CD4-positive, alpha-beta memory T cell (primary cell): ENCODE results near the gene GPN2. TPM values are rescaled to one million over a fixed set of nuclear protein-coding genes. Genes with fewer than 3 reads are reported as not detected.

ENCODE experiments used
- CTCF ChIA-PET: fragments of 350-600 bp; sonication (Branson Sonifier 250); formaldehyde crosslinking; loops from one replicate; lab custom pipeline; 2021; ENCODE audit warnings: inconsistent platforms; ENCODE audit not compliant: partially characterized antibody; lab: Charles Lee
- POLR2A ChIA-PET: fragments of 350-600 bp; sonication (Branson Sonifier 250); formaldehyde crosslinking; loops from one replicate; lab custom pipeline; 2021; ENCODE audit not compliant: partially characterized antibody; lab: Charles Lee
- DNase-seq, 5 donors: peaks; one replicate each; pipeline versions ENCODE4 v3.0.0 to v3.0.0-alpha.2; 2020 to 2022; ENCODE audit warnings: mixed read lengths in 1 of 5
- H3K27ac ChIP-seq: one replicate; pipeline ENCODE4 v1.7.0; 2013; ENCODE audit warnings: low read depth, low read length
- H3K27me3 ChIP-seq: 2 replicates; pipeline ENCODE4 v1.7.0; 2013; ENCODE audit warnings: mild to moderate bottlenecking, low read length, moderate library complexity; ENCODE audit not compliant: insufficient read depth
- H3K36me3 ChIP-seq: 2 replicates; pipeline ENCODE4 v1.7.0; 2013; ENCODE audit warnings: mild to moderate bottlenecking, low read length, moderate library complexity; ENCODE audit not compliant: insufficient read depth
- H3K4me1 ChIP-seq: 2 replicates; pipeline ENCODE4 v1.7.0; 2013; ENCODE audit warnings: mild to moderate bottlenecking, low read length, moderate library complexity; ENCODE audit not compliant: insufficient read depth
- H3K4me3 ChIP-seq, 2 donors: one replicate each; pipeline ENCODE4 v1.7.0; 2013; ENCODE audit warnings: low read length in 2 of 2, mild to moderate bottlenecking in 1 of 2
- H3K9me3 ChIP-seq, 2 donors: one replicate each; pipeline ENCODE4 v1.7.0; 2013; ENCODE audit warnings: low read length in 2 of 2, control low read depth in 1 of 2; ENCODE audit not compliant: control insufficient read depth in 1 of 2
- H3K27ac Mint-ChIP-seq, 7 donors: one replicate each; pipeline ENCODE4 v1.8.0; 2020 to 2021; ENCODE audit warnings: mixed read lengths in 7 of 7, mild to moderate bottlenecking in 6 of 7, inconsistent platforms in 3 of 7, moderate library complexity in 3 of 7
- H3K27me3 Mint-ChIP-seq, 2 donors: one replicate each; pipeline ENCODE4 v1.8.0; 2020 to 2021; ENCODE audit warnings: mixed read lengths in 2 of 2
- H3K36me3 Mint-ChIP-seq, 2 donors: one replicate each; pipeline ENCODE4 v1.8.0; 2020 to 2021; ENCODE audit warnings: mixed read lengths in 2 of 2, inconsistent platforms in 1 of 2, mild to moderate bottlenecking in 1 of 2
- H3K4me1 Mint-ChIP-seq, 4 donors: one replicate each; pipeline ENCODE4 v1.8.0; 2020 to 2021; ENCODE audit warnings: mixed read lengths in 4 of 4, mild to moderate bottlenecking in 1 of 4
- H3K4me3 Mint-ChIP-seq, 8 donors: one replicate each; pipeline ENCODE4 v1.8.0; 2020 to 2021; ENCODE audit warnings: mixed read lengths in 8 of 8, mild to moderate bottlenecking in 7 of 8, moderate library complexity in 6 of 8, inconsistent platforms in 3 of 8
- H3K9me3 Mint-ChIP-seq, 8 donors: one replicate each; pipeline ENCODE4 v1.8.0; 2020 to 2021; ENCODE audit warnings: mixed read lengths in 8 of 8, mild to moderate bottlenecking in 5 of 8, inconsistent platforms in 3 of 8, moderate library complexity in 1 of 8
- intact Hi-C: fragments of 100-400 bp; cut with micrococcal nuclease; formaldehyde crosslinking; loops from one replicate; pipeline ENCODE4 v1.15.1; 2023
- polyA plus RNA-seq, 2 donors: library from polyadenylated mRNA; unstranded; fragments of 300-500 nt; fragmentation: Illumina TruSeq; gene quantifications; one replicate each; pipeline ENCODE4 v1.2.3, GENCODE V29; 2021
- total RNA-seq, 2 experiments: library from RNA; stranded (reverse); gene quantifications; one replicate each; pipeline ENCODE4 v1.2.3, GENCODE V29; 2021

Gene GPN2
- total and polyA plus RNA-seq, 4 experiments from 2014 or later: 15.3 to 38.0 (median 27.9) TPM

DNA sequence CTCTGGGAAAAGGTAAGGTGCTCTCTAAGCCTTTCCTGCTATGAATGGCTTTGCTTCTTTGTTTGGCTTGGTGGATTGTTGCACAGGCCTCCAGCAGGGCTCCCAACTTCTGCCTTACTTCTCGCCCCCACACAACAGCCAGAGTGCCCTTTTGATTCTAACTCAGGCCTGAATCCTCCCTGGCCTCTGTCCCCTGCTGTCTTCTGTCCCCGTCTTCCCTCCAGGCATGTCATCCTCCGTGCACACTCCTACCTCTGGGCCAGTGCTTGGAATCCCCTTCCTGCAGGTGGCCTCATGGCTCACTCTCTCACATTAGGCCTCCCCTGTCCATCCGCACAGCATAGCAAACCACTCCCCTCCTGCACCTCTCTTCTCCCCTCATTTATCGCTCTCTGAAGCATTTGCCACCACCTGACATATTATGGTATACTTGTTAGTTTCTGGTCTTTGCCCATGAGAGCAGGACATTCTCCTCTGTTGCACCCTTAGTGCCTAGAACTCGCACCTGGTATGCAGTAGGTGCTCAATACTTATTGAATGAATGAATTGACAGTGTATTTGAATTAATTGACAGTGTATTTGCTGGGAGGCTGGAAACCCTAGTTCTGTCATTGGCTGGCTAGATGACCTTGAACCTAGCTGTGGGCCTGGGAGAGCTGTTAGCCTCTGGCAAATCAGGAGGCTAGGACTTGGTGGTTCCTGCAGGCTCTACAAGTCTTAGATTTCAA is 60.7 kb downstream of the GPN2 start:
- Histone ChIP-seq H3K36me3 (peaks cover 14% of the 10 kb centered on the region), H3K4me3 (peak overlapping the region in 1 of 2 donors; percentile 24), H3K27ac (peak overlapping the region; percentile 97), H3K4me1 (peaks cover 85% of the 10 kb centered on the region), H3K27me3 (no peaks in the 10 kb centered on the region), H3K9me3 (no peaks in the 10 kb centered on the region)
- intact Hi-C loops: no loop called here
- Mint-ChIP-seq H3K4me3 (peak overlapping the region; percentile 92 to 98 (median 92)), H3K36me3 (peaks cover 12 to 47% of the 10 kb centered on the region in 2 donors), H3K27me3 (no peaks in the 10 kb centered on the region), H3K9me3 (peaks cover 0 to 2% (median 0%) of the 10 kb centered on the region in 8 donors), H3K4me1 (peaks cover 66 to 90% (median 81%) of the 10 kb centered on the region in 4 donors), H3K27ac (peak overlapping the region; percentile 98 to 100 (median 100))
- ChIA-PET POLR2A (interaction anchor here (1.3 to 7.1 kb wide), 4 partner anchors 8 to 61 kb away, joined by 4 to 55 read pairs (median 14); partner anchors contain the start of gene GPN2), CTCF (interaction anchor here (0.9 to 10.7 kb wide), 6 partner anchors 7 to 290 kb away, joined by 3 to 184 read pairs (median 8); partner anchors contain the start of gene ZDHHC18)
- DNase-seq: no peak

GRCh38 chr1:26828411-26828991 is 61.6 kb downstream of the GPN2 start:
- Mint-ChIP-seq H3K27me3 (no peaks in the 10 kb centered on the region), H3K4me1 (peaks cover 59 to 82% (median 73%) of the 10 kb centered on the region in 4 donors), H3K4me3 (peak overlapping the region; percentile 92 to 98 (median 92)), H3K36me3 (peaks cover 12 to 39% of the 10 kb centered on the region in 2 donors), H3K9me3 (peaks cover 0 to 2% (median 0%) of the 10 kb centered on the region in 8 donors), H3K27ac (peak overlapping the region; percentile 90 to 100 (median 100))
- Histone ChIP-seq H3K4me1 (peaks cover 77% of the 10 kb centered on the region), H3K27ac (peak overlapping the region; percentile 97), H3K36me3 (peaks cover 14% of the 10 kb centered on the region), H3K9me3 (no peaks in the 10 kb centered on the region), H3K4me3 (peak overlapping the region; percentile 18 to 24), H3K27me3 (no peaks in the 10 kb centered on the region)
- POLR2A ChIA-PET: interaction anchor here (0.5 to 5.5 kb wide), 4 partner anchors 9 to 230 kb away, joined by 3 to 19 read pairs (median 6); partner anchors contain the start of gene GPN2
- intact Hi-C loops: no loop called here
- DNase-seq: peak in 1 of 5 donors; percentile 64
- CTCF ChIA-PET: interaction anchor here (0.7 to 1.7 kb wide), 8 partner anchors 18 to 290 kb away, joined by 3 to 12 read pairs (median 4); no protein-coding TSS in a partner anchor

- peaks cover 10% of the 10 kb centered on the region for H3K36me3 ChIP-seq
- no peaks in the 10 kb centered on the region for H3K9me3 ChIP-seq
- H3K27me3 ChIP-seq: no peaks in the 10 kb centered on the region
- peak overlapping the region; percentile 81 for H3K27ac ChIP-seq
- ChIA-PET CTCF (interaction anchor here (0.7 to 1.7 kb wide), 4 partner anchors 17 to 136 kb away, joined by 3 to 12 read pairs (median 3); no protein-coding TSS in a partner anchor), POLR2A (interaction anchor here (1.3 to 5.5 kb wide), 3 partner anchors 10 to 63 kb away, joined by 4 to 19 read pairs (median 9); partner anchors contain the start of gene GPN2)
- peaks cover 68% of the 10 kb centered on the region for H3K4me1 ChIP-seq
- peaks cover 0 to 2% (median 0%) of the 10 kb centered on the region in 8 donors for H3K9me3 Mint-ChIP-seq
- H3K4me1 Mint-ChIP-seq: peaks cover 57 to 81% (median 67%) of the 10 kb centered on the region in 4 donors
- peak overlapping the region; percentile 92 to 98 (median 92) for H3K4me3 Mint-ChIP-seq
- H3K27me3 Mint-ChIP-seq: no peaks in the 10 kb centered on the region
- peaks cover 12 to 35% of the 10 kb centered on the region in 2 donors for H3K36me3 Mint-ChIP-seq
- DNase-seq: no peak
- intact Hi-C loops: no loop called here
- peak overlapping the region; percentile 90 to 100 (median 100) for H3K27ac Mint-ChIP-seq
- peak overlapping the region; percentile 50 to 60 for H3K4me3 ChIP-seq
Measured at GRCh38 chr1:26827663-26828062, 62.4 kb downstream of the GPN2 start.

GRCh38 chr1:26827106-26827604 is 62.9 kb downstream of the GPN2 start:
- peaks cover 0 to 2% (median 0%) of the 10 kb centered on the region in 8 donors for H3K9me3 Mint-ChIP-seq
- no peaks in the 10 kb centered on the region for H3K27me3 Mint-ChIP-seq
- ChIA-PET CTCF (no interaction called here), POLR2A (interaction anchor here (5.5 kb wide), 1 partner anchor 38 kb away, joined by 19 read pairs; no protein-coding TSS in a partner anchor)
- Histone ChIP-seq H3K9me3 (no peaks in the 10 kb centered on the region), H3K4me1 (peaks cover 63% of the 10 kb centered on the region), H3K4me3 (peak overlapping the region; percentile 50 to 60), H3K27ac (peak overlapping the region; percentile 81), H3K36me3 (peaks cover 5% of the 10 kb centered on the region), H3K27me3 (no peaks in the 10 kb centered on the region)
- DNase-seq: no peak
- peak overlapping the region; percentile 90 to 100 (median 100) for H3K27ac Mint-ChIP-seq
- peaks cover 8 to 30% of the 10 kb centered on the region in 2 donors for H3K36me3 Mint-ChIP-seq
- peak overlapping the region; percentile 92 to 98 (median 92) for H3K4me3 Mint-ChIP-seq
- H3K4me1 Mint-ChIP-seq: peaks cover 52 to 78% (median 62%) of the 10 kb centered on the region in 4 donors
- intact Hi-C loops: no loop called here

GRCh38 chr1:26826261-26827105 is 63.6 kb downstream of the GPN2 start, which contains the start of gene ZDHHC18:
ZDHHC18 (plus strand) TSS chr1:26826688; CDS start chr1:26826805, 117 bp downstream.
- intact Hi-C loops: no loop called here
- no peaks in the 10 kb centered on the region for H3K36me3 ChIP-seq
- Mint-ChIP-seq H3K4me1 (peaks cover 47 to 72% (median 57%) of the 10 kb centered on the region in 4 donors), H3K27ac (peak within 1 kb of the TSS; percentile 96 to 100 (median 100)), H3K27me3 (no peaks in the 10 kb centered on the region), H3K4me3 (peak within 1 kb of the TSS; percentile 93 to 98 (median 94)), H3K36me3 (peaks cover 4 to 25% of the 10 kb centered on the region in 2 donors), H3K9me3 (peaks cover 0 to 2% (median 0%) of the 10 kb centered on the region in 8 donors)
- H3K4me1 ChIP-seq: peaks cover 57% of the 10 kb centered on the region
- peak within 1 kb of the TSS; percentile 50 to 69 for H3K4me3 ChIP-seq
- CTCF ChIA-PET: interaction anchor here (2.2 to 8.3 kb wide), 3 partner anchors 9 to 39 kb away, joined by 6 to 184 read pairs (median 45); no protein-coding TSS in a partner anchor
- POLR2A ChIA-PET: interaction anchor here (0.5 to 2.0 kb wide), 6 partner anchors 16 to 356 kb away, joined by 3 to 5 read pairs (median 3); partner anchors contain the start of gene PIGV
- peak within 1 kb of the TSS; percentile 94 for H3K27ac ChIP-seq
- H3K9me3 ChIP-seq: no peaks in the 10 kb centered on the region
- no peaks in the 10 kb centered on the region for H3K27me3 ChIP-seq
- DNase-seq: peak; percentile 66 to 82 (median 78)
